Astrocyte (in vitro differentiated cells and primary cell): ENCODE data around the gene TMEM129. TPM values are rescaled to one million over a fixed set of nuclear protein-coding genes. Genes with fewer than 3 reads are reported as not detected.

Source experiments
- DNase-seq: peaks from one replicate; pipeline ENCODE4 v3.0.0-alpha.2; 2010; ENCODE audit warnings: low read depth
- FAIRE-seq: peaks from 2 replicates; lab custom pipeline; 2011; peaks lifted over from hg19 to GRCh38; lab: Jason Lieb, UNC
- H2AFZ ChIP-seq: 2 replicates; pipeline ENCODE4 v1.6.0; 2012; ENCODE audit warnings: low read depth, low read length, inconsistent platforms
- H3K27ac ChIP-seq: 2 replicates; pipeline ENCODE4 v1.5.1; 2011; ENCODE audit warnings: low read depth, low read length, inconsistent platforms
- H3K27me3 ChIP-seq: 2 replicates; pipeline ENCODE4 v1.6.0; 2011; ENCODE audit warnings: low read length, inconsistent platforms; ENCODE audit not compliant: insufficient read depth
- H3K36me3 ChIP-seq: 2 replicates; pipeline ENCODE4 v1.5.1; 2011; ENCODE audit warnings: low read length, inconsistent platforms; ENCODE audit not compliant: insufficient read depth
- H3K4me1 ChIP-seq: 2 replicates; pipeline ENCODE4 v1.5.1; 2011; ENCODE audit warnings: low read length, inconsistent platforms; ENCODE audit not compliant: insufficient read depth
- H3K4me2 ChIP-seq: 2 replicates; pipeline ENCODE4 v1.6.0; 2012; ENCODE audit warnings: low read length, inconsistent platforms
- H3K4me3 ChIP-seq: 2 replicates; pipeline ENCODE4 v1.5.1; 2011; ENCODE audit warnings: low read depth, mild to moderate bottlenecking, low read length, inconsistent platforms; ENCODE audit not compliant: insufficient read depth
- H3K79me2 ChIP-seq: 2 replicates; pipeline ENCODE4 v1.6.0; 2012; ENCODE audit warnings: mild to moderate bottlenecking, low read length, inconsistent platforms; ENCODE audit not compliant: insufficient read depth
- H3K9ac ChIP-seq: 2 replicates; pipeline ENCODE4 v1.6.0; 2012; ENCODE audit warnings: mild to moderate bottlenecking, low read length, inconsistent platforms
- H3K9me3 ChIP-seq: 2 replicates; pipeline ENCODE4 v1.5.1; 2012; ENCODE audit warnings: low read depth, mild to moderate bottlenecking, low read length, inconsistent platforms; ENCODE audit not compliant: insufficient read depth
- H4K20me1 ChIP-seq: 2 replicates; pipeline ENCODE4 v1.6.0; 2012; ENCODE audit warnings: low read length, inconsistent platforms; ENCODE audit not compliant: insufficient read depth
- H3K27ac Mint-ChIP-seq: one replicate; pipeline ENCODE4 v1.8.0; 2021; ENCODE audit warnings: mild to moderate bottlenecking, mixed read lengths; ENCODE audit not compliant: unreplicated experiment
- H3K27me3 Mint-ChIP-seq: one replicate; pipeline ENCODE4 v1.8.0; 2021; ENCODE audit warnings: low read depth, mixed read lengths; ENCODE audit not compliant: unreplicated experiment
- H3K36me3 Mint-ChIP-seq: one replicate; pipeline ENCODE4 v1.8.0; 2021; ENCODE audit warnings: low read depth, mixed read lengths; ENCODE audit not compliant: unreplicated experiment
- H3K4me1 Mint-ChIP-seq: one replicate; pipeline ENCODE4 v1.8.0; 2021; ENCODE audit warnings: low read depth, mixed read lengths; ENCODE audit not compliant: unreplicated experiment
- H3K4me3 Mint-ChIP-seq: one replicate; pipeline ENCODE4 v1.8.0; 2021; ENCODE audit warnings: mild to moderate bottlenecking, moderate library complexity, mixed read lengths; ENCODE audit not compliant: unreplicated experiment
- H3K9me3 Mint-ChIP-seq: one replicate; pipeline ENCODE4 v1.8.0; 2021; ENCODE audit warnings: mild to moderate bottlenecking, mixed read lengths; ENCODE audit not compliant: unreplicated experiment
- CTCF ChIP-seq: IDR thresholded peaks from 2 replicates; pipeline ENCODE4 v1.5.1; 2011; ENCODE audit warnings: low read depth, mild to moderate bottlenecking, inconsistent platforms, low read length, moderate library complexity; ENCODE audit not compliant: insufficient read depth
- EZH2 ChIP-seq: IDR thresholded peaks from 2 replicates; pipeline ENCODE4 v1.6.1; 2012; ENCODE audit warnings: mild to moderate bottlenecking, low read length, inconsistent platforms; ENCODE audit not compliant: insufficient read depth
- total RNA-seq: library from RNA; stranded (reverse); gene quantifications from 2 replicates; pipeline ENCODE4 v1.2.1, GENCODE V29; 2021

TMEM129 gene
- total RNA-seq, 1 donor from 2014 or later: 26.8 TPM

- peak within 1 kb of the TSS; percentile 96 for H3K4me3 Mint-ChIP-seq
- no peaks in the 10 kb centered on the region for H3K9me3 Mint-ChIP-seq
- Histone ChIP-seq H2AFZ (peak within 1 kb of the TSS; percentile 91), H3K79me2 (peaks cover 63% of the 10 kb centered on the region), H3K4me3 (peak within 1 kb of the TSS; percentile 85), H3K4me2 (peak within 1 kb of the TSS; percentile 97), H4K20me1 (peaks cover 42% of the 10 kb centered on the region), H3K4me1 (peaks cover 6% of the 10 kb centered on the region), H3K27ac (peak within 1 kb of the TSS; percentile 95), H3K27me3 (no peaks in the 10 kb centered on the region), H3K36me3 (peaks cover 2% of the 10 kb centered on the region), H3K9ac (peak within 1 kb of the TSS; percentile 90), H3K9me3 (no peaks in the 10 kb centered on the region)
- peaks cover 9% of the 10 kb centered on the region for H3K36me3 Mint-ChIP-seq
- peak; percentile 85 for DNase-seq
- peaks cover 17% of the 10 kb centered on the region for H3K4me1 Mint-ChIP-seq
- TF ChIP-seq EZH2: no peak
- TF ChIP-seq CTCF: no peak
- no peak for FAIRE-seq
- no peaks in the 10 kb centered on the region for H3K27me3 Mint-ChIP-seq
- H3K27ac Mint-ChIP-seq: peak within 1 kb of the TSS; percentile 97
Observed at GRCh38 chr4:1712216-1713002, 8.7 kb downstream of the TMEM129 start, which contains the start of gene SLBP. Gene SLBP (minus strand): TSS chr4:1712319. CDS start chr4:1712188, 131 bp downstream.

DNA sequence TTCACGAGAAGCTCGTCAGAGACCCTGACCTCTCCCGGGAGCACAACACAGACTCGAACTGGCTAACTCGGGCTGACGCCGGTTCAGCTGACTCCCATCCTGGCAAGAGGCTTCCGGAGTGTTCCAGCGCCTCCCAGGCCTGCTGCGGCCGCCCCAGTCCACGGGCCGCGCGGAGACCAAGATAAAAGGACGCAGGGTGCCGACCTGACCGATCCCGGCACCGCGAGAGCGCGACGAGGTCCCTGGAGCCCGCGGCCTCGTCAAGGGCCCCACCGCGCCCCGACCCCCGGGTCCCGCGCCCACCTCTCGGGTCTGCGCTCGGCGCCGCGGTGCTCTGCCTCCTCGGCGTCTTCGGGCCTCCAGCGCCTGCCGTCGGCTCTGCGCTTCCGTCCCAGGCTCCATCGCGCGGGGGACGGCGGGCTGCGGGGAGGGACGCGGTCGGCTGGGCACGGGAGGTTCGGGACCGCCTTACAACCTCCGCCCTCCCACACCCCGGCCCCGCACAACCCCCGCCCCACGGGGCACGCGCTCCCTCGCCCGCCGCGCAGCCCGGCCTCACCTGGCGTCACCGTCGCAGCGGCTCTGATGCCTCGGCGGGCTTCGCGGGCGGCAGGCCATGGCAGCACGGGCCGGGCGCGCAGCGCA lies 9.4 kb downstream of the TMEM129 start:
- Histone ChIP-seq H3K27ac (peak overlapping the region; percentile 95), H4K20me1 (peaks cover 38% of the 10 kb centered on the region), H3K9ac (peak overlapping the region; percentile 90), H2AFZ (peak overlapping the region; percentile 39), H3K9me3 (no peaks in the 10 kb centered on the region), H3K36me3 (peaks cover 2% of the 10 kb centered on the region), H3K27me3 (no peaks in the 10 kb centered on the region), H3K4me3 (peak overlapping the region; percentile 85), H3K79me2 (peaks cover 56% of the 10 kb centered on the region), H3K4me1 (peaks cover 6% of the 10 kb centered on the region), H3K4me2 (peak overlapping the region; percentile 97)
- Mint-ChIP-seq H3K4me3 (peak overlapping the region; percentile 96), H3K9me3 (no peaks in the 10 kb centered on the region), H3K4me1 (peaks cover 17% of the 10 kb centered on the region), H3K36me3 (peaks cover 9% of the 10 kb centered on the region), H3K27ac (peak overlapping the region; percentile 93), H3K27me3 (no peaks in the 10 kb centered on the region)
- no peak for FAIRE-seq
- peak; percentile 37 for DNase-seq
- TF ChIP-seq CTCF (no peak), EZH2 (no peak)
